ENCODE data around the gene FIZ1.
A peak's percentile ranks its signal among the peaks of the same experiment; 100 is the strongest.

The FIZ1 gene, protein sequence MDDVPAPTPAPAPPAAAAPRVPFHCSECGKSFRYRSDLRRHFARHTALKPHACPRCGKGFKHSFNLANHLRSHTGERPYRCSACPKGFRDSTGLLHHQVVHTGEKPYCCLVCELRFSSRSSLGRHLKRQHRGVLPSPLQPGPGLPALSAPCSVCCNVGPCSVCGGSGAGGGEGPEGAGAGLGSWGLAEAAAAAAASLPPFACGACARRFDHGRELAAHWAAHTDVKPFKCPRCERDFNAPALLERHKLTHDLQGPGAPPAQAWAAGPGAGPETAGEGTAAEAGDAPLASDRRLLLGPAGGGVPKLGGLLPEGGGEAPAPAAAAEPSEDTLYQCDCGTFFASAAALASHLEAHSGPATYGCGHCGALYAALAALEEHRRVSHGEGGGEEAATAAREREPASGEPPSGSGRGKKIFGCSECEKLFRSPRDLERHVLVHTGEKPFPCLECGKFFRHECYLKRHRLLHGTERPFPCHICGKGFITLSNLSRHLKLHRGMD

DNA sequence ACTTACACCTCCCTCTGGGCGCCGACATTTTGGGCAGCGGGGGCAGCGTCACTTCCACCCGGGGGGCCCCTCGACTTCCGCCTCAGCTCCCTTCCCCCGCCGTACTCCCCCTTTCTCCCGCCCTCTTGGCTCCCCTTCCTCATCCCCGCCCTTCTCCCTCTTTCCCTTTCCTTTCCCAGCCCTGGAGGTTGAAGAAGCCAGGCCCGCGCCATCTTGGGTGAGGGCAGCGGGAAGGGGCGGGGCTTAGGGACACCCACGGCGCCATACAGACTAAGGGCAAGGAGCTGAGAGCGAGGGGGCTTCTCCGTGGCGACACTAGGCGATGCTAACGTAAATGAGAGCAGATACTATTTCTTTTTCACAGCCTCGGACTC, at the start of gene FIZ1:
Gene FIZ1 (minus strand): TSS at position 50 of the 374 bp plus-strand sequence. CDS start 1,652 bp downstream, outside the sequence.
- DNase-seq: peak; percentile 99 to 100

- DNase-seq: peak in 1 of 2 experiments; percentile 17
Observed at GRCh38 chr19:55648585-55649267, 49.4 kb upstream of the FIZ1 start.

- DNase-seq: peak; percentile 57 to 81
Observed at GRCh38 chr19:55647732-55648584, 48.6 kb upstream of the FIZ1 start, which contains the start of gene CCDC106. TSS of gene CCDC106 (plus strand) at chr19:55648212. CDS start at chr19:55649047, 835 bp downstream.

DNA sequence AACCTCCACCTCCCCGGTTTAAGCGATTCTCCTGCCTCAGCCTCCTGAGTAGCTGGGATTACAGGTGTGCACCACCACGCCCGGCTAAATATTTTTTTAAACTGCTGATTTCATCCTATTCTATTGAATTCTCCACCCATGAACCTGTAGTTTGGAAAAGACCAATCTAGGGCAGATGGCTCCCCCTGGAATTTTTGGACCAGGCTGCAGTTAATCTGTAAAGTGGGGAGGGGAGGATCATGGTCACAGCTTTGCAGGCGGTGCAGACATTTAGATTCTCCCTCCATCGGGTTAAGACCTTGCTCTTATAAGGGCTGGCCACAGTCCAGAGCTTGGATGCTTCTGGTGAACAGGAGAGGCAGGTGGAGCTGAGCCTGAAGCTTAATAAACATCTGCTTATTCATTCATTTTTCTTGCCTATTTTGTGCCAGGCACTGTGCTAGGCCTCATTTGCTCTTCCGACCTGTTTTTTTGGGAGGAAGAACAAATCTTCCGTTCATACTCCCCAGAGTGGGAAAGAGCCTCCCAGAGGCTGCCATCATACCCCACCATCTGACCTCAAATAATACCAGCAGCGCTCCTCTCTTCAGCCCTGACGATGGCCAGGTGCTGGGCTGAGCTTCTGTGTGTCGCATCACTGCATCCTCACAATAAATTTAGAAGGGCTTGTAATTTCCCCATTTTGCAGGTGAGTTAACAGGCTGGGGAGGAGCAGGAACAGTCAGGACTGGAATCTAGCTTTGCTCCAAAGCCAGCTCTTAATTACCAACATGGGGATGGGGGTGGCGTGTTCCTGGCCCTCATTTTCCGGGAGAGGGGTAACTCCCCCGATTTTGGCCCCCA, 47.8 kb upstream of the FIZ1 start:
- peak in 1 of 2 experiments; percentile 47 for DNase-seq

DNA sequence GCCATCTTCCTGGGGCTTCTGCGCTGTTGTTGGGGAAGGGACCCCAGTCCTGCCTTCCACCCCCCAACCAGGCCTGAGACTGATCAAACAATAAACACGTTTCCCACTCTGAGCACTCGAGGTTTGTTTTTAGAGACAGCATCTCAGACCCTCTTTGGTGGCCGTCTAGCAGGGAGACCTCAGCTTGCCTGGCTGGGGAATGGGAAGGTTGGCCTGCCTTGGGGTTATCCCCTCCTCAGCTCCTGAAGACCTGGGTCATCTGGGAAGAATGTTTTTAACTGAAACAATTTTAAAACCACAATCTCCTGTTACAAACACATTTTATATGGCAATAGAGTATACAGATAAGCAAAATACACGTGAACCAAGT, 46.2 kb upstream of the FIZ1 start:
- DNase-seq: no peak

- DNase-seq: no peak
Observed at GRCh38 chr19:55644842-55645511, 45.7 kb upstream of the FIZ1 start.

DNA sequence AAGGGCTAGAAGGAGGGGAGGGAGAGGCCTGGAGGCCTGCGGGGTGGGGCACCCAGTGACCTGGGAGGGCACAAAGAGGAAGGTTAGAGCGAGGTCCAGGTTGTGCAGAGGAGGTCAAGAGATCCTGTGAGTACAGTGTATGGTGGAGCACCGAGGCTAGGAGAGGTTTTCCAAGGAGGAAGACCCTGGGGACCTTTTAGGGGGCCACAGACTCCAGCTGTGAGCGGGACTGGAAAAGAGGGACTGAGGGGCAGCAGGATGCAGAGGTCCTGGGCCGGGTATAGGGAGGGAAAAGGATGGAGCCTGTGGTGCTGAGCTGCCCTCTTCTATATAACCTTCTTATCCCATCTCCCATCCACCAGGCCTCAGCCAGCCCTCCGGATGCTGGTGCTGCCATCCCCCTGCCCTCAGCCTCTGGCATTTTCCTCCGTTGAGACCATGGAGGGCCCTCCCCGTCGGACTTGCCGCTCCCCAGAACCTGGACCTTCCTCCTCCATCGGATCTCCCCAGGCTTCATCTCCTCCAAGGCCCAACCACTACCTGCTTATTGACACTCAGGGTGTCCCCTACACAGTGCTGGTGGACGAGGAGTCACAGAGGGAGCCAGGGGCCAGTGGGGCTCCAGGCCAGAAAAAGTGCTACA, 45.0 kb upstream of the FIZ1 start:
- no peak for DNase-seq

- no peak for DNase-seq
Observed at GRCh38 chr19:55643887-55644176, 44.5 kb upstream of the FIZ1 start.

DNA sequence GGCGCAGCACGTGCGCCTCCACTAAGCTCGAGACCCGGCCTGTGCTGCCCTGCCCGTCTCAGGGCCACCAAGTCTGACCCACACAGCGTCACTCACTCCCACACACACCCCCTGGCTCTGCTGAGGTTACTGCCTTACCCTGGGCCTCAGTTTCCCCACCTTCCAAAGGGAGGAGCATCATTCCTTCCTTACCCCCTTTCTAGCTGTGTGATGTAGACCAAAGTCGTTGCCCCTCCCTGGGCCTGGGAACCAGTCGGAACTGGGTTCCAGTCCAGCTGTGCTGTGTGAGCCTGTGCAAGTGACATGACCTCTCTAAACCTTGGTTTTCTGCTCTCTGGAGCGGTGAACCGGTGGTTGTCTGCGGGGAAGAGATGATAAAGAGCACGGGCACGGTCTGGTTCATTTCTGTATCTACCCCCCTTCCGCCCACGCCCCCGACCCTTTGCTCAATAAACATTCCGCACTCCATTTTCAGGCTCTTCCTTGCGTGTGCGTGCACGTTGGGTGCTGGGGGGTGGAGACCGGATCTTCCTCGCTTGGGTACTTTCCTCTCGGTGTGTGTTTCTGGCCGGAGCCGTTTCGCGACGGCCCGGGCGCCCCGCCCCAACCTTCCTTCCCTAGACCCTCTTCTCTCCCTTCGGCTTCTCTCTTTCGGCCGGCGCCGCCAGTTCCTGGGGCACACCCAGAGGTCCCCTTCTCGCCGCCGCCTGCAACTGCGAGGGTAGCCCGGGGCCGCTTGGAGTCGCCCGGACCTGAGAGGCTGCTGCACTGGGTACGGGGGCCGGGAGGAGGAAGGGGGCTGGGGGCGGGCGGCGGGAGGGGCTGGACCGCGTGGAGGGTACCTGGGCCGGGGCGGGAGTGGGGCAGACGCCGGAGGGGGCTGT, 43.9 kb upstream of the FIZ1 start, which contains the start of gene ZNF581:
Gene ZNF581 (plus strand): TSS at position 647 of the 884 bp plus-strand sequence. CDS start 923 bp downstream, outside the sequence.
- peak in 1 of 2 experiments; percentile 70 for DNase-seq

DNA sequence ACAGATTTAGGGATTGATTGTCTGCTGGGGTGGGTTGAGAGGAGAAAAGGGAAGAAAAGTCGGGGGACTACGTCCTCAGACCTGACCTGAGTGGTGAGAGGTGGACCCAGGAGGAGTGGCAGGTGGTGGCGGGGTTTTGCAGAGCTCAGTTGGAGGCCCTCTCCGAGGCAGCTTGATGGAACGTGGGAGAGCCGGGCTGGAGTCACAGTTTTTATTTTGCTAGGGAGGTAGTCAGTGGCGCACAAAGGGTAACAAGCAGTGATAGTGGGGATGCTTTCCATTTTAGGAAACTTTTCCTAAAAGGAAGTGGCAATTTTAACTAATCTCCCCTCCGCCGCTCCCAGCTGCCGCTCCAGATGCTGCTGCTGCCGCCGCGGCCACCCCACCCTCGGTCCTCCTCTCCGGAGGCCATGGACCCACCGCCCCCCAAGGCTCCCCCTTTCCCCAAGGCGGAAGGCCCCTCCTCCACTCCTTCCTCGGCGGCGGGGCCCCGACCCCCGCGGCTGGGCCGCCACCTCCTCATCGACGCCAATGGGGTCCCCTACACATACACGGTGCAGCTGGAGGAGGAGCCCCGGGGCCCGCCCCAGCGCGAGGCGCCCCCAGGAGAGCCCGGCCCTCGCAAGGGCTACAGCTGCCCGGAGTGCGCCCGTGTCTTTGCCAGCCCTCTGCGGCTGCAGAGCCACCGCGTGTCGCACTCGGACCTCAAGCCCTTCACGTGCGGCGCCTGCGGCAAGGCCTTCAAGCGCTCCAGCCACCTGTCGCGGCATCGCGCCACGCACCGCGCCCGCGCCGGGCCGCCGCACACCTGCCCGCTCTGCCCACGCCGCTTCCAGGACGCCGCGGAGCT, 43.1 kb upstream of the FIZ1 start:
- peak in 1 of 2 experiments; percentile 22 for DNase-seq

DNA sequence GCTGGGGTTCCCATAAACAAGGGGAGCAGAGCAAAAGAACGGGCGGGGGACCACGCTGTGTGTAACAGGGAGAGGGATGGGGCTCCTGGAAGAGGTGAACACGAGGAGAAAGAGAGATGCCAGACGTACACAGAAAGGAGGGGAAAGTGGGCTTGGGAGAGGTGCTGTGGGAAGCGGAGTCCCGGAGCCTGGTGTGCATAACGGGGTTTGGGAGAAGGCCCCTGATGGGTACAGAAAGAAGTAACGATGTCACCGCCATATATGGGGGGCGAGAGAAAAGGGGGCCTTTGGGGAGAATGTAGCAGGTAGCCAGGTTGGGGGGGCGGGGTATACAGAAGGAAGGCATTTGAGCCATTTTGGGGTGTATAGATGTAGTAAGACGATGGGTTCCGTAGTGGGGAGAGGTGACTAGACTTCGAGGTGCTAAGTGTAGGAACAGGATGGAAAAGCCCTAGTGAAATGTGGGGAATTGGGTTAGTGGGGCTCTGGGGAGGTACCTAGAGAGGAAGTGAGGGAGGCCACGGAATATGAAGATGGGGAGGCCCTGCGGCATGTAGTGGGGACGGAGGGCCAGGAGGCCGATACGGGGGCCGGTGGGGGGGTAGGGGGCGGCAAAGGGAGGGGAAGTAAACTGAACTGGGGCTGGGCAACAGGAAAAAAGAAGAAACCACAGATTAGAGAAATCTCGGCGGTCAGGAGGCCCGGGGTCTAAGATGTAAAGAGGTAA, 42.3 kb upstream of the FIZ1 start:
- DNase-seq: peak in 1 of 2 experiments; percentile 51

DNA sequence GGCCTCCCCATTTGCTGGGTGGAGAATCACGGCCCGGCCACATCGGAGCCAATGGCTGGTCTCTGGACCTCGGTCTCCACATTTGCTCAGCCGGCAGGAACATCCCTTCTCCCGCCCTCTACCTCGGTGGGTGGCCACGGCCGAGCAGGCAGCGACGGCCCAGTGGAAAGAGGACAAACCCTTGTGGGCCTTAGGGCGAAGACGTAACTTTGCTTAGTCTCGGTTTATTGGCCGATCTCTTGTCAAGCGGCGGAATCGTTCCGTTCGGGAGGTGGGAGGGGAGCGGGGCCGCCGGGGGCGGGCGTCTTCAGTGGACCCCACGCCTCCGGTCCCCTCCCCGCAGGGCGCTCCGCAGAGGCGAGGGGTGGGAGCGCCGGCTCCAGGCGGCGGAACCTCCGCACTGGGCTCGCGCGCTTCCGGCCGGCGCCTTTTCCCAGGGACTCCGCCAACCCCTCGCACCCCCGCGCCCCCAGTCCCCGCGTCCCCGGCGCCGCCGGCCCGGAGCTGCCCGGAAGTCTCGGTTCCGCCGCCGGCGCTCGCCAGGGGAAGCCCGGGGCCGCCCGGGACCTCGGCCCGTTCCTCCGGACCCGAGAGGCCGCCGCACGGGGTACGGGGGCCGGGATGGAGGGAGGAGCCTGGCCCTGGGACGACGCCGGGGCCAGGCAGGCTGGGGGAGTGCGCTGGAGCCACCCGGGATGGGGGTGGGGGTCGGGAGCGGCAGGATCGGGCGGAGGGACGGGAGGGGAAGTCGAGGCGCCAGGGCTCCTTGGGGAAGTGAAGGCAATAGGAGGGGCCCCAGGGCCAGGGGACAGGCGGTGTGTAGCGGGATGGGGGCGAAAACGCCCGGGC, 41.5 kb upstream of the FIZ1 start, which contains the start of gene ZNF580:
Gene ZNF580 (plus strand): TSS at position 426 of the 849 bp plus-strand sequence. CDS start 1,507 bp downstream, outside the sequence.
- DNase-seq: peak; percentile 62 to 74

GRCh38 chr19:55640043-55640576, 40.8 kb upstream of the FIZ1 start:
- DNase-seq: peak in 1 of 2 experiments; percentile 63

DNA sequence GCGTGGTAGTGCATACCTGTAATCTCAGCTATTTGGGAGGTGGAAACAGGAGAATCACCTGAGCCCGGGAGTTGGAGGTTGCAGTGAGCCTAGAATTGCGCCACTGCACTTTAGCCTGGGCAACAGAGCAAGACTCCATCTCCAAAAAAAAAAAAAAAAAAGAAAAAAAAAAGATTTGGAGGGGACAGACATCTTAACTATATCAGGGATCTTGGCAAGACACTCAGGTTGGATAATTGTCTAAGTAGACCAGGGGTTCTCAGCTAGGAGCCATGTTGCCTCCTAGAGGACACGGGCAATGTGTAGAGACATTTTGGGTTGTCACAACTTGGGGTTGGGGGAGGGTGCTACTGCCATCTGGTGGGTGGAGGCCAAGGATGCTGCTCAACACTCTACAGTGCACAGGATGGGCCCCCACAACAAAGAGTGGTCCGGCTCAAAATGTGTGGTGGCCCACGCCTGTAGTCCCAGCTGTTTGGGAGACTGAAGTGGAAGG, 39.6 kb upstream of the FIZ1 start:
- peak; percentile 77 to 80 for DNase-seq

DNA sequence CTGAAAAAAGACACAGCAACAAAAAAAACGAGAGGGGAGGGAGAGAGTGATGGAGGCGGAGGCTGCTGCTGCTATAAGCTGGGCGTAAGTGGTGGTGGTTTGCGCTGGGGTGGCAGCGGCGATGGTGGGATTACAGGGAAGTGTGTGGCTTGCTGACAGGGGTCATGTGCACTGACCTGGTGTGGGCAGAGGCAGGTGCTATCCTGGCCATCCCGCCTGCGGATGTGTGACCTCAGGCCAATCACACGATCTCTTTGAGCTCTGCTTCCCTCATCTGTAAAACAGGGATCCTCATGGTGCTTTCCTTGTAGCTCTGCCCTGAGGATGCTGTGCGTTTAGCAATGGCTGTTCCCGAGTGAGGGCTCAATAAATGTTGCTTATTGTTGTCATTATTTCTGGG, 38.2 kb upstream of the FIZ1 start:
- DNase-seq: no peak

GRCh38 chr19:55636723-55637122, 37.4 kb upstream of the FIZ1 start:
- DNase-seq: no peak

Data from NCI-H524 (cell line).